Measurements from ENCODE around the gene NFIB.

The NFIB gene

DNA sequence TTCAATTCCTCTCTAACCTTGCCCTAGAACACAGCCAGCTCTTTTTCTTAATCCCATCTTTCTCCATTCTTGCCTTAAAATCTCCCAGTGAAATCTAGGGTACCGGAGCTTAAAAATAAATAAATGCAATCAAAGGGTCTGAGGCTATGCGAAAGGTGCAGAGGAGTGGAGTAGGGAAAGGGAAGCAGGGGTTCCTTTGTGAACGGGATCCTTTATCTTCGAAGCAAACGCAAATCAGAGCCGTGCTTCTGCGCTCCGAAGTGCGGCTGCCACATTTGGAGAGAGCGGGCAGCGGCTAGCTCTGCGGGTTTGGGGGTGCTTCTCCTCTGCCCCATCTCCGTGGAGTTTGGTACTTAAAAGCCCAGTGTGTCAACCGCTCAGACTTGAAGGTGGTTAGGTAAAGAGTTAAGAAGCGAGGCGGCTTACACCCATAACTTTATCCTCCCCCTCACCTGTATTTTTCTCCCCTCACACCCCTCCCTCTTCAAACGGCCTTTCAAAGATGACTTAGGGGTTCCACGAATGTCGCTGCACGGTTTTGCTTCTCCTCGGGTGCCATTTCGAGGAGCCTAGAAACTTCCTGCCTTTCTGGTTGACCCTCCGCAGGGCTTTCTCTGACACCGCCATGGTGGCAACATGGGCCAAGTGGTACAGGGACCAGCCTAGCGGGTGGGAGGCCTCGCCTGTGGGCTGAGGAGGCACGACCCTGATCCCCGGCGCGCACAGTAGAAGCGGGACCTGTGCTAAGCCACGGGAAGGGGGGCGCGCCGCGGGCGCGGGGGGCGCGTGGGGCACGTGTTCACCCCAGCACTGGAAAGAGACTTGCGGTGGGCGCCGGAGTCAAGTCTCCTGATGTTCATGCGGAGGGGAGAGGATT lies 31.7 kb upstream of the NFIB start:
- DNase-seq = peak; percentile 69

DNA sequence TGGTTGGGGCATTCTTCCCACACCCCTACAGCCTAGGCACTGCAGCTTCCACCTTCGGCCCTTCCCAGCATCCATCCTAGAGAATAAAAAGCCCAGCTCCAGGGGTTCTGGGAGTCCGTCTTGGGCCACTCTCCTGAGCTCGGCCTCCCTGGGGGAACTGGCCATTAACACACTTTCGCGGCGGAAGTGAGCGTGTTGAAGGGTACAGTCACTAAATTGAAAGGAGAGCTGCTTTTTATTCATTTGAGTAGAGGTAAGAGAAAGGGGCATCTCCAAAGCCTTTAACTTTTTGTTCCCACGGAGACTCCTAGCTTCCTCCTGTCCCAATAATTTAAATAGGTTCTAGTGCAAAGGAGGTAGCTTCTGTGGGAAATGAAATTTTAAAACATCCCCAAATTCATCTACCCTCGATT lies 31.0 kb upstream of the NFIB start:
- peak; percentile 42 for DNase-seq

DNA sequence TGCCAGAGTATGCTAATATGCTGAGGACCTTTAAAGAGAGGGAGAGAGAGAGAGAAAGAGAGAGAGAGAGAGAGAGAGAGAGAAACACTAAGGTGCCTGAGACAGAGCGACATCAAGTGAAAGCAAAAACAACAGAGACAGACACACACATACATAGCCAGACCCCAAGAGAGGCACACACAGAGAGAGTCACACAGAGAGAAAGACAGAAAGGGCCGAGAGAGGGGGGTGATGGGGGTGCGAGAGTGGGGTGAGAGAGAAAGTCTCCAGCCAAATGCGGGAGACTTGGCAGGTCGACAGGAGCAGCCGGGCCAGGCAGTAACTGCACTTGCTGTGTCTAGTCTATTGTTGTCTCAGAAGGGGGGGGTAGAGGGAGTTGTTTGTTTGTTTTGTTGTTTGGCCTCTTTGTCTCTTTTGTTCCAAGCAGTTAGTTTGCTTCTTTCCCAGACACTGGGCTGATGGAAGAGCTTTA lies 30.1 kb upstream of the NFIB start:
- no peak for DNase-seq

DNA sequence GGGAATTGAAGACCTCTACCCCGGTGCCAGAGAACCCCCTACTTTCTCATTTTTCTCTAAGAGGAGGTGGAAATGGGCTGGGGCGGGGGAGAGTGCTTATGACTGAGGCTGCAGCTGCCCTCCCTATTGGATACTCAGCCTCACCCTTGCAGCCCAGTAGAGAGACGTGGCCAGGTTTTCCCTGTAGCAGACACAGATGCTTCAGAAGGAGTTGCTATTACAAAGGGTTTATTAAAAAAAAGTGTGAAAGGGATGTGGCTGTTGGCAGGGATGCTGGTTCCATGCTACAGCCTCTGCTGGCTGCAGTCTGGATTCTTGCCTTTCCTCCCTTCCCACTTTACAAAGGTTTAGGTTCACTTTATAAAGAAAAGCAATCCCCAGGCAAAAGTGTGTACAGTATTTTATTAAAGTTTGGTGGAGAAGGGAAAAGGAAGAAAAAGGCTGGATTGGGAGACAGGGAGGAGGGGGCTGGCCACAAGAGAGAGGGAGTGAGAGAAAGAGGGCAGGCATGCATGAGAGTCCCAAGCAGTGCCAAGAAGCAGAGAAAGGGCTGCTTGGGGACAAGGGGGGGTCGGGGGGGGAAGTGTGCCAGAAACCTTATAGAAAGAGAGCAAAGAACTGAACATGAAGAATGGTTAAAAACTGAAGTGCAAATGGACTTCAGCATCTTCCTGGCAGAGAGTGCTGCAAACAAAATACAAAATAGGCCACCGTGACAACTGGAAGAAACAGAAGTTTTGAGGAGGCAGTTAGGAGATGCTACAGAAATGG lies 29.5 kb upstream of the NFIB start:
- DNase-seq = no peak

DNA sequence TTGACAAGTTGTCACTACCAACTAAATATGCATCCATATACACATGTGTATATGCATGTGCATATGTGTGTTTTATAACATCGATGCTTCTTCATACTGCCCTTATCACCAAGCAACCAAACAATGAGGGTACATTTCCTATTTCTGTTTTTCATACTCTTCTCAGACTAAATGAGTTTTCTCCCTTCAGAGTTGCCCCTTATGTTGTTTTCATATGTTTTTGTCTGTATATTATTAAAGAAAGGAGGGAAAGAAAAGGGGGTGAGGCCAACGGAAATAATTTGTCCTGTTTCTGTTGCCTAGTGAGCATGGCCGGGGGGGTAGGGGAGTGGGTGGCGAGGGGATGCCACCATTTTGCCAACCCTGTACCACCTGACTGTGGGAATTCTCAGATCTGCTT lies 28.8 kb upstream of the NFIB start:
- DNase-seq = no peak

DNA sequence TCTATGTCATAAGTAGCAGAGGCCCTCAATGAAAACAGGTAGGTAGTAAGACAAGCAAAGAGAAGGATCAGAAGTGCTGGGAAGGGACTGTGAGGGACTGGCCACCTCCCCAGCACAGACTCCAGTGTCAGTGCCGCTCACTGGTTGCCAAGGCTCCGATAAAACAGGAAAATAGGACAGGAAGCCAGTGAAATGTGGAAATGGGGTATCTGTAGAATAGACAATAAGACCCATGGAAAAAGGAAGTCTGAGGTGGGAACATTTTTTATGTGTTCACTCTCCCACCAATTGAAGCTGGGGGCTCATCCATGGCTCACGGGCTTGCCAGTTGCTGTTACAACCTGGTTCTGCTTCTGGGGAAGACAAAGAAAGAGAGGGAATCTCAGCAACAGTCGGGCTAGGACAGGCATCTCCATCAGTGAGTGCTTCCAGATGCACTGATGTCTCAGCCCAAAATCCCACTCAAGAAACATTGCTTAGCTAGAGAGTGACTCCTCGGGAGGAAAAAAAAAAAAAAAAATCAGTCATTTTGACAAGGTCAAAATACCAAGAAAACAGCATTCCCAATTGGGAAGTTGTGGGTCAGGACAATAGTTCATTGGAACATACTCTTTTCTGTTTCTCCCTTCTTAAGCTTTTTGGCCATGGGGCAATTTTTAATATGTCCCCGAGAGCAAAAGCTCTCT lies 27.6 kb upstream of the NFIB start:
- no peak for DNase-seq

DNA sequence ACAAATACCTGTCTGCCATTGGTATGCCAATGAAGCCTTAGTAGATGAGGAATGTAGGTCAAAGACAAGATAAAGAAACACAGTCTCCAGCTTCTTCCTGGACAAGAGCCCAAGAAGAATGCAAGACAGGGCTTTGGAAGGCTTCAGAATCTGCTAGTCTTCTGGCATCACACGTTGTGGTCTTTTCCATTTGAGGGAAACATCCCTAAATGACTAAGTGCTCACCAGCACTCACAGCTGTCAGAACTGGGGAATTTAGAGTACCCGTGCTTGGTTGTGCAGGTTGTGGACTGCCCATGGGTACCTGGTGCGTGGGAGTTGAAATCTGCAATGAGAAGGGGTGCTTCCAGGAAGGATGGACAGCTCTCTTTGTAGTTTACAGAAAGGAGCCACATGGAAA lies 27.1 kb upstream of the NFIB start:
- DNase-seq = no peak

DNA sequence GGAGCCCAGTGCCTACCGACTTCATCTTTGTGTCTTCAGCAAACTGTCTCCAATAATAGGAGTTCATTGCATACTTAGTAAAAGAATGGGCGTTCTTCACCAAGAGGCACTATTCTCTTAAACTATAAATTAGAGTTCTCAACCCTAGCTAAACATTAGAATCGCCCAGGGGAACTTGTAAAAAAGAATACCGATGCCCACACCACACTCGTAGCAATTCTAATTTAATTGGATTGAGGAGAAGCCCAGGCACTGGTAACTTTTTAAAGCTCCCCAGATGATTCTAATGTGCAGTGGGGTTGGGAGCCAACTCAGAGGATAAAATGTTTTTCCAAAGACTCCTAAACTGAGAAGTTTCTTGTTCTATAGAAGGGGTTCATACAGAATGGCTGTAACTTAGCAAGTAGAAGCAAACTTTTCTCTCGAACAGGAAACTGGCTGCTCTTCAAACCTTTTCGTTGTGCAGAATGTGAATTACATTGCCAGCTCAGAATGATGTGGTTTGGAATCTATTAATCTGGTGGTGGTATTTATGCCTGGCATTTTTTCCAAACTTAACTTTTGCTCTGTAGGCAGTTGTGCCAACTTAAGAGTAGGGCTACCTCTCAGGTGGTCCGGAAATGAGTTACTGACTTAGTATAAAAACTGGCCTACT lies 26.4 kb upstream of the NFIB start:
- no peak for DNase-seq

DNA sequence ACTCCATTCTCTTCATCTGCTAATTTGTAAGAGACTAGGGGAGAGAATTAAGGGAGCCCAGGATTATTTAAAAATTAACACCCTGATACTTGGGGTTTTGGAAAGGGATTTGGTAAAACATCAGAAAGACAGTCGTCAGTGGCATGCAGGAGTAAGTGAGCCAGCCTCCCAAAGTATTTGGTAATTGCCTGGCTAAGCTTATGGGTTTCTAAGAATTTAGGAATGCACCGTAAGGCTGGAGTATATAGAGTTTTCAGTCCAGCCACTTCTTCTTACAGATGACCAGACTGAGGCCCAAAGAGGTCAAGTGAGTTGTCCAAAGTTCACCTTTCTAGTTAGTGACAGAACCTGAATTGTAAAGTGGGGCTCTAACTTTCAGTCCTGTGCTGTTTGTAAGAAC lies 25.8 kb upstream of the NFIB start:
- DNase-seq = no peak

DNA sequence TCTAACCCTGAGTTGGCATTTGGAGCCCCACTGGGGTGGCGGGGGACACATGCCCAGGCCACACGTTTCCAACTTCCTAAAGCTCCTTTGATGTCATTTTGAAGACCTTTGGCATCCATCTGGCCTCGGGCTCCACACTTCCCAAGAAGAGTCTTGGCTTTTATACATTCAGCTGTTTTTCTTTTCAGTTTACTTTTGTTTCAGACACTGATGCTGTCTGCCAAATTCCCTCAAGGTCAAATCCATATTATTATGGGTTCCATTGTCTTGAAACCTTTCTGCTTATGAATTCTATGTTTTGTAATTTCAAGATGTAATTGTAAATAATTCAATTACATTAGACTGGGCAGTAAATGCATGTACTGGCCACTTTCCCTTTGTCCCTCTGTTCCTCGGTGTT lies 23.7 kb upstream of the NFIB start:
- no peak for DNase-seq

DNA sequence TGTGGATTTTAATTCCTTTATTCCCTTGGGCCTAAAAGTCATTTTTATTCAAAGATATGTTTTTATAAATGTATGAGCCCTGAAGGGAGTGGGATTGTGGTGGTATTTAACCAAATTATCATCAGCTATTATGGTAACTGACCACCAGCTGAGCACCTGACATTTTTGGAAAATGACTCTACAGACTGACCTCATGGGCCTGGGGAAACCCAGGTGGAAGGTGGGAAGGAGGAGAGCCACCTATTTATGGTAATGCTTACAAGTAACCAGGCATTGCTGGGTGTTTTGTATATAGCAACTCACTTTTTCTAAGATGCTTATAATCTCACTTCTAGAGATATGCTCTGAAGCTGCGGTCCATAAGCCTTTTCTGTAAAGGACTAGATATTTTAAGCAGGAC lies 22.3 kb upstream of the NFIB start:
- no peak for DNase-seq

DNA sequence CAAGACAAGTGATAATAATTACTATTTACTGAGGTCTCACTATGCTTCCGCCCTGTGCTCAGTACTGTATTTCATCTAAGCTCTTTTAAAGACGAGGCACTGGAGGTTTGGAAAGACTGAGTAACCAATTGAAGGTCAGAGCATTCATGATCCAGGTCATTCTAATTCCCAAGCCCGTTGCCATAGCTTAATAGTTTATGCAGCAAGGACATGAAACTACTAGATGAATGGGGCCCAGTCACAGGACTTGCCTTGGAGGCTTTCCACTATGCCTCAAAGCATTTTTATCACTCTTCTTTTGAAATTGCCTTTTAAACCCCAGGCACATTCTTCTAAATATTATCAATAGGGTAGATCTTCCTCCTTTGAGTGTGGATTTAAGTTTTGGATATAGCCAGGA lies 17.2 kb upstream of the NFIB start:
- DNase-seq = no peak

DNA sequence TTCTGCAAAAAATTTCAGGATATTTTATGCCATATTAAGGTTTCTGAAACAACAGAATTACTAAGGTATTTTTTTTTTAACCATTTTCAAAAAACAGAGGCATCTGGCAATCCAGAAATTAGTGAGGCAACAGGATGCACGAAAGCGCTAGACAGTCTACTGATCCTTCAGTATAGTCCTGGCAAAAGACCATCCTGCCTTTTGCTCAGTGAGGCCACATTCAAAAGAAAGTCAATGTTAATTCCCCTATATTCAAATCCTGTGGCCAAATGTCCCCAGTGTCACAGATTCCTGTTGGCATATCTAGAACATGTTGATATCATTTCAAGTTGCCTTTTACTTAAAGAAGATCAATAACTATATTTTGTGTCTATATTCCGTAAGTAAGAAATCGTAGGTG lies 13.1 kb upstream of the NFIB start:
- DNase-seq = no peak

DNA sequence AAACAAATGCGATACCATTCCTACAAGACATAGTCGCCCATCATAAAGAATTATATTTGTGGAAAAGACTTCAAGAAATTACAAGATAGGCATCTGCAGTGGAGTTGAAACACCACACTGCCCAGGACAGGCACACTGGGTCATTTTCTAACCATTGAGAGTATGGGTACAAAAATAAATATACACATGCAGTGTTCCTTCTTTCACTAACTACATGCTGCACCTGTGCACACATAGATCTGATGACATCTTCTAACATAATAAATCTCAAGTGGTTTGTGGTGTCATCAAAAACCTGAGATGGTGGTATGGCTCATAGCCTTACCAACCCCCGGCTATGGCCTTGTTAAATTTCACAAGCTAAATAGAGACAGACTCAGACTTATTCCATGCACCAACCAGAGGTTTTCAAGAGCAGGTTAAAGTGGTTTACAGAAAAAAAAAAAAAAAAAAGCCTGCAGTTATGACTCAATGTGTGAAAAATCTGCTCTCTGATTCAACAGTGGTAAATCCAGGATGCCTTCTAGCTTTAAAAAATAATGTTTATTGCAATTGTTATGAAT lies 12.4 kb upstream of the NFIB start:
- no peak for DNase-seq

DNA sequence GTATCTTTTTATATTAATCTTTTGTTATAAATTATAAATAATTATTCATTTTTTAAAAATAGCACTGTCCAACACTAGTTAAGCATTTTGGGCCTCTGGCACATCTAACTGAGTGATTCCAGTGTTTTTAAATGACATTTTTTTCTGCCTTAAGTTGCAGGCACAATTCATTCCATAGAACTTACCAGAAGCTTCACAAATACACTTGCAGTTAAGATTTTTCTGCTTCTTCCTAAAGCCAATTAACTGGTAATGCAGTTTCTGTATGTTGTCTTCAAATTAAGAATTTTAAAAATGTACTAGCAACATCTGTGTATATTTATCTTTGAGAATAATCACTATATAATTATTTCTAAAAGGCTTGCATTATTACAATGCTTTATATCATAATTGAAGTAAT lies 11.2 kb upstream of the NFIB start:
- DNase-seq = no peak

DNA sequence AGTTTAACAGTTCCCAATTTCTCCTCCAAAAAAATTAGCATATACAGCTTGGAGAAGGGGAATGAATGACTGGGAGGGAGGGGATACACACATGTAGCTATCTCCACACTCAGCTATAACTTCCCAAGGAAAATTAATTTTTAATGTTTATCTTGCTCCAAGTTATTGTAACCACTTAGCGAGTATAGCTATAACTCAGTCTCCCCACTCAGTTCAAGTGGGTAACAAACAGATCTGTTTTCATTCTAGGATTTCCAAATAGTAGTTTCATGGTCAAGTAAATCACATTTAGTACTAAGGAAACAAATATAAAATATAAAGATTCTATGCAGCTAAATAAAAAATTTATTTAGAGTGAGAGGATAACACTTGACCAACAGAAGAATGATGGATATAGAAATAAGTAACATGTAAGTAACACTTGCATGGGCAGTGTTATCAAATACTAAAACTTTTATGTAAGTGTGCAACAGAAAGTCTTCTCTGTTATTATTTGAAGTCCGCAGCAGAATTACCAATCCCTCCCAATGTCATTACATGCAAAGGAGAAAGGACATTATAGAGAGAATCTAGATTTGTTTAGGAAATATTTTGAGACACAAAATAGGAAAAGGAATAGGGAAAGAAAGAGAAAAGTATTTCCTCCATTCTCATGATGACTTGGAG lies 10.2 kb upstream of the NFIB start:
- DNase-seq = no peak

DNA sequence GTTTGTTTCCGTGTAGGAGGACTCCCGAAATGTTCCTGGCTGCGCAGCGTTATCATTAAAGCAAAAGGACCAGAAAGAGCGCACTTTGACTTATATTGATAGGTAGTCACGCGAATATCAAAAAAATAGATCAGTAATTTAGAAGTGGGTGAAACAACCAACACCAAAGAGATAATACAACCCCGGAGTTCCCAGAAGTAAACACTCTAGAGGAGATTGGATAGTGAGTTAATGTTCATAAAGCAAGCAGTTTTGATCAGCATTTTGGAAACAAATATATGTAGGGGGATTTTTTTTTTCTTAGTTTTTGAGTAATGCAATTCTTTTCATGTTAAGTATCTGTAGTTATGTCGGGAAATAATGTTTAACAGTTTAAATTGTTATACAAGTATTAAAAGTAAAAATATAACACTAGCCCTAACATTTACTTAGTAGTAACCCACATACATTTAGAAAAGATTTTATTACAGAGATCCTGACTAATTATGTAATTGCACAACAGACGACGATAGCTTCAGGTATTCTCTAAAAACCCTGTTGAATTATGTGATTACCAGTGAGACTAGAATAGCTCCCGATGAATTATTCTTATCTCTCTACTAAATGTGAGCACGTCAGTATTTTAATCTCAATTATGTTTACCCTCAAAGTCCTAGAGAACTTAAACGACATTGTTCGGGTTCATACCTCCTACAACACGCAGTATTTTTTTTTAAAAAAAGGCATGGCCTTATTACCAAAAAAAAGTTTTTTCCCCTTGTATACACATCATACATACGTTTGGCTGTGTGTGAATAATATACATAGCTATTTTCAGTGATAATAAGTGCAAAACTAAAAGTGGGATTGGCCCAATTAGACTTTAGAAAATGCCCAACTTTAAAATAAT lies 9.4 kb upstream of the NFIB start:
- DNase-seq = no peak

DNA sequence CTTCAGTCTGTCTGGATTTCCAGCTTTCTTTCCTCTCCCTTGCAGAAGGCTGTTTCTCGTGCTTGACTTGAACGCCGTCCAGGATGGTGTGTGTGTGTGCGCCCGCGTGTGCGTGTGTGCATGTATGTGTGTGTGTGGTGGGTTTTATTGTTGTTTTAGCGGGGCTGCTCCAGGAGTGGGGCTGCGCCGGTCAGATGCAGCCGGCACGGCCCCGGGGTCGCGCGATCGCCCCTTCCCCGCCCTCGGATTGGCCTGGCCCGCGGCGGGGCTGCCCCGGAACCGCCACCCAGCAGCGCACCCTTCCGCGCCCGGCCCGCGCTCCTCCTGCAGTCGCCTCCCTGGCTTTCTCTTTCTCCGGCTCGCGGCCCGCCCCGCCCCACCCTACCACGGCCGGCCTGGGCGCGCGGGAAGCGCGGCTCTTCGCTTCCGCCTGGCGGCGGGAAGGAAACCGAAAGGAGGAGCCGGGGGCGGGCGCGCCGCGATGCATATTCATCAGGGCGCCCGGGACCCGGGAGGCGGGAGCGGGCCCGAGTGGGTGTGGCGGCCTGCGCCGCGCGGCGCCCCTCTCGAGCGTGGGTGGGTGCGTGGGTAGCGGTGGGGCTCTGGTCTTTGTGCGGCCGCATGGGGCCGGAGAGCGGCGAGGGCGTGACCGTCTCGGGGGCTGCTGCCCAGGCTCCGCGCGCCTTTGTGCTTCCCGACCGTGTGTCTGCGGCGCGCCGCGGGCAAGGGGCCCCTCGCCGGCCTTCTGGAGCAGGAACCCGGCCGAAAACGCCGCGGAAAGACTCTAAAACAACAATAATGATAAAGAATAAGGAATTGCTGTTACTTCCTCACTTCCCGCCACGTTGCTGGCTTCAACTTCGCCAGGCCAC lies 8.5 kb upstream of the NFIB start:
- peak; percentile 99 for DNase-seq

DNA sequence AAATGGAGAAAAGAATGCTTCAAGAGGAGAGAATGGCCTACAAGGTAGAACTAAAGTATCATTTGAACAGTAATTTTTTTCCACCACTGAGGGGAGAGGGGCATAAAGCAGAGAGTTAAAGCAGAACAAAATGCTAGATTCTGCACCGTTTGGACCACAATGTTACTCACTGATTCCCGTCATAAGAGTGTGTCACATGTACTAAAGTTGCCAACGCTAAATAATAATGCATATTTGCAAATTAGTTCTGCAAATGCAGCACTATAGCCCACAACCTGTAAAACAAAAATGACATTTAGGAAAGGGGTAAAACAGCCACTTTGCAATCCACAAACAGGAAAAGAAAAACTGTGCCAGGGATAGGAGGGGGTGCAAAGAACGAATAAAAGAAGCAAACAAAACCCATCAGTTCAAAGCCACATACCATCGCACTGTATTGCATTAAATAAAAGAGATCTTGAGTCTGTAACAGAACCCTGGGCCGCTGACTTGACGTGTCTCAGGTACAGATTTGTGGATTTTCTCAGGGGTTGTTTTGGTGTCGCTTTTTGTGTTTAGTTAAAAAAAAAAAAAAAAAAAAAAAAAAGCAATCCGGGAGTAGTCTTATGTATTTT lies 7.7 kb upstream of the NFIB start:
- no peak for DNase-seq

Measured in right kidney (tissue), 1 donor.